ENCODE data around the gene CTNS.

CTNS gene

DNA sequence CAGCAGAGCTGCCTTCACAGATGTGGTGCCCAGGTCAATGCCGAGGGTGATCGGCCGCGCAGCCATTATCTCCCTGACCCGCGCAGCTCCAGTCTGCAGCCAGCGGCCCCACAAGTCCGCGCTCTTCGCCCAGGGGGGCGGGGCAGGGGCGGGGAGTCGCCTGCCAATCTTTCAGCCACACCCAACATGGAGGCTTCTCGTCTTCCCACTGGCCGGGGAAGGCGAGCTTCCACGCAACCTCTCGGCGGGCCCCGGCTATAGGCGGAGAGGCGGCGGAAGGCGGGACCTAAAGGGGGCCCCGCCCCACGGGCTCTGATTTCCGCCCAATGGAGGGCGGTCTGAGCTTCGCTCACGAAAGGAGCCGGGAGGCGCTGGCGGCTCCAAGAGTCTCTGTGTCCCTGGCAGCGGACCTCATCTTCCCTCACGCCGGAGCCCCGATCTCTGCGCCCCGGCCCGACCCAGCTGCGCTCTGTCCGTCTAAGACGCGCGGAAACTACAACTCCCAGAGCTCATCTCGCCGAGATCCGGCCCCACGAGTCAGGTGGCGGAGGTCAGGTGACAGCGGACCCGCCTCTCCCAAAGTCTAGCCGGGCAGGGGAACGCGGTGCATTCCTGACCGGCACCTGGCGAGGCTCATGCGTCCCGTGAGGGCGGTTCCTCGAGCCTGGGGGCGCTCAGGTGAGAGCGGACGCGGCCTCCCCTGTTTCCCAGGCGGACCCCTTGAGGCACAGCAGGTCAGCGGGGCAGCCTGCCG is at the start of gene CTNS, which contains the start of gene SHPK:
Gene CTNS (plus strand): TSS at position 607 of the 754 bp plus-strand sequence. CDS start 3,447 bp downstream, outside the sequence.
Gene SHPK (minus strand): TSS at position 97 of the 754 bp plus-strand sequence. CDS start 31 bp downstream, at position 66.
- no peak for TF ChIP-seq Cebpa-rat (IDR thresholded peaks at IDR 0.05)
- Histone ChIP-seq H3K9ac (peak within 1 kb of the TSS; percentile 98), H3K27me3 (no peaks in the 10 kb centered on the region), H3K4me2 (peak within 1 kb of the TSS; percentile 96), H3K4me1 (peaks cover 72% of the 10 kb centered on the region), H3K9me3 (no peaks in the 10 kb centered on the region), H3K36me3 (peaks cover 18% of the 10 kb centered on the region), H3K4me3 (peak within 1 kb of the TSS; percentile 87), H4K20me1 (0 out of 2 replicates have a peak, but pooled peaks cover 7% of the 10 kb centered on the region), H3K27ac (peak within 1 kb of the TSS; percentile 99)

DNA sequence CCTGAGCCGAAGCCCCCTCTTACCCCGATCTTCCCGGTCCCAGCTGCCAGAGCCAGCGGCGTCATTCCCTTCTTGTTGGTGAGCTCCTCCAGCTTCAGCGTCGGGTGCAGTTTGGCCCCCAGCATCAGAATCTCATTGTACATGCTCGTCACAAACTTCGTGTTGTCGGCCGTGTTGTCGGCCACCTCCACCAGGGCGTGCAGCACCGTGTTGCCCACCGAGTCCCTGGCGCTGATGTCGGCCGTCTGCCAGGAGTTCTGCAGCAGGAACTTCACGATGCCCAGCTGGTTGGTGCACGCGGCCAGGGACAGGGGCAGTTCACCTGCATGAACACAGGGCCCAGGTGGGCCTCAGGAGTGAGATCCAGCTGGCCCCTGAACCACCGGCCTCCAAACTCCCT is 46.8 kb upstream of the CTNS start:
- Histone ChIP-seq H3K27me3 (no peaks in the 10 kb centered on the region), H3K36me3 (peaks cover 45% of the 10 kb centered on the region), H3K4me1 (peaks cover 48% of the 10 kb centered on the region), H4K20me1 (no peaks in the 10 kb centered on the region), H3K4me3 (no peak overlapping the region), H3K9ac (no peak overlapping the region), H3K4me2 (peak overlapping the region; percentile 80), H3K27ac (peak overlapping the region; percentile 67), H3K9me3 (no peaks in the 10 kb centered on the region)
- TF ChIP-seq Cebpa-rat (IDR thresholded peaks at IDR 0.05) = no peak

- Histone ChIP-seq H3K27ac (peak overlapping the region; percentile 67), H3K4me3 (no peak overlapping the region), H3K4me2 (peak overlapping the region; percentile 80), H3K27me3 (no peaks in the 10 kb centered on the region), H3K9me3 (no peaks in the 10 kb centered on the region), H3K4me1 (peaks cover 48% of the 10 kb centered on the region), H3K36me3 (peaks cover 42% of the 10 kb centered on the region), H3K9ac (0 out of 2 replicates have a peak overlapping the region, but pooled peaks have one; percentile 1), H4K20me1 (no peaks in the 10 kb centered on the region)
- TF ChIP-seq Cebpa-rat (IDR thresholded peaks at IDR 0.05) = no peak
Observed at GRCh38 chr17:3590231-3590630, 46.3 kb upstream of the CTNS start.

DNA sequence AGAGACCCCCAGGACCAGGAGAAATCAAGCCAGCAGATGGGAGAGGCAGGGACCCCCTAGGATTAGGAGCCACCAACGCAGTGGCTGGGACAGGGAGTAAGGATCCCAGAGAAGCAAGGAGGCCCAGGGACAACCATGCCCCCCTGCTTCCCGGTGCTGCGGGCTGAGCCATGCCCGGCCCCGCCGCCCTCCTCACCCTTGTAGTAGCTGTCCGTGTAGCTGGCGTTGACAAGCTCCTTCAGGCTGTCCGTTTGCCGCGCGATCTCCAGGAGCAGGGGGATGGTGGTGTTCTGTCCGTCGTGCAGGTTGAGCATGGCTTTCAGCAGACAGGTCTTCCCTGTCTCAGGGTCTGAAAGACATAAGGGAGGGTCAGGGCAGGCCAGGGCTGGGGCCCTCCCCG is 45.8 kb upstream of the CTNS start:
- no peak for TF ChIP-seq Cebpa-rat (IDR thresholded peaks at IDR 0.05)
- H3K4me3 ChIP-seq = no peak overlapping the region
- peaks cover 40% of the 10 kb centered on the region for H3K36me3 ChIP-seq
- no peaks in the 10 kb centered on the region for H3K9me3 ChIP-seq
- peak overlapping the region; percentile 67 for H3K27ac ChIP-seq
- H4K20me1 ChIP-seq = no peaks in the 10 kb centered on the region
- H3K9ac ChIP-seq = 0 out of 2 replicates have a peak overlapping the region, but pooled peaks have one; percentile 1
- H3K4me2 ChIP-seq = peak overlapping the region; percentile 80
- peaks cover 43% of the 10 kb centered on the region for H3K4me1 ChIP-seq
- no peaks in the 10 kb centered on the region for H3K27me3 ChIP-seq

DNA sequence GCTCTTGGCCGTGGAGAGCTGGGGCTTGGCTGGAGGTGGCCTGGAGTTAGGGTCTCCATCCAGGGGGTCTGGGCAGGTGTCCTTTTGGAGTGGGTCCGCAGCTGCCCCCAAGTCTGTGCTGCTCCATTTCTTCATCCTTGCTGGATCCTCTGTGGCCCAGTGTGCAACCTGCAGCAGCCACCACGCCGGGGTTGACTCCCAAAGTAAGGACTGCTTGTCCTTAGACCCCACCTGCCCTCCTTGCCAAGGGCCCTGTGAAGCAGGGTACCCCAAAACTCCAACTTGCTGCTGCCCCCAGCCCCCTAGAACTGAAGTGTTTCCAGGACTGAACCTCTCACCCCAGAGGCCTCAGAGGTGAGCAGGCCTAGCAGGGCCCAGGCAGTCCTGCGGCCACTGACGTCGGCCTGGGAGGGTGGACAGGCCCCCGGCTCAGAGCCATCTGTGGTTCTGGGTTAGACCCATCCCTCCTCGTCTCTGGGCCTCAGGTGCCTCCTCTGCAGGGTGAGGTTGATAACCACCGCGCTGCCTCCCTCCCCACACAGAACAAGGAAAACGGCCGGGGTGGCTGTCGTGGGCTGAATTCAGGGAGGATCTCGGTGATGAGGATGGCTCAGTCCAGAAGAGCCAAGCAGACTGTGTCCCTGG is 44.2 kb upstream of the CTNS start:
- no peaks in the 10 kb centered on the region for H4K20me1 ChIP-seq
- no peaks in the 10 kb centered on the region for H3K27me3 ChIP-seq
- peaks cover 37% of the 10 kb centered on the region for H3K4me1 ChIP-seq
- H3K9ac ChIP-seq = no peak overlapping the region
- TF ChIP-seq Cebpa-rat (IDR thresholded peaks at IDR 0.05) = no peak
- H3K4me2 ChIP-seq = no peak overlapping the region
- H3K27ac ChIP-seq = peak overlapping the region; percentile 38
- no peak overlapping the region for H3K4me3 ChIP-seq
- H3K36me3 ChIP-seq = peaks cover 33% of the 10 kb centered on the region
- H3K9me3 ChIP-seq = no peaks in the 10 kb centered on the region

GRCh38 chr17:3593384-3593783 is 43.2 kb upstream of the CTNS start:
- Histone ChIP-seq H3K9ac (no peak overlapping the region), H3K9me3 (no peaks in the 10 kb centered on the region)
- TF ChIP-seq Cebpa-rat (IDR thresholded peaks at IDR 0.05) = no peak

GRCh38 chr17:3594051-3594800 is 42.3 kb upstream of the CTNS start:
- Histone ChIP-seq H3K27ac (peak overlapping the region; percentile 18; the same call in 1 of the 2 replicates), H3K36me3 (peaks cover 19% of the 10 kb centered on the region; the same call in 1 of the 2 replicates), H3K4me1 (peaks cover 24% of the 10 kb centered on the region), H3K27me3 (no peaks in the 10 kb centered on the region), H3K9ac (no peak overlapping the region), H4K20me1 (no peaks in the 10 kb centered on the region), H3K4me2 (no peak overlapping the region), H3K4me3 (no peak overlapping the region), H3K9me3 (no peaks in the 10 kb centered on the region)
- no peak for TF ChIP-seq Cebpa-rat (IDR thresholded peaks at IDR 0.05)

More at GRCh38 chr17:3593384-3593783, 43.2 kb upstream of the CTNS start:
- Histone ChIP-seq H3K4me1 (peaks cover 31% of the 10 kb centered on the region), H3K27me3 (no peaks in the 10 kb centered on the region), H4K20me1 (no peaks in the 10 kb centered on the region), H3K4me3 (no peak overlapping the region), H3K4me2 (no peak overlapping the region), H3K36me3 (peaks cover 22% of the 10 kb centered on the region; the same call in 1 of the 2 replicates), H3K27ac (no peak overlapping the region)

DNA sequence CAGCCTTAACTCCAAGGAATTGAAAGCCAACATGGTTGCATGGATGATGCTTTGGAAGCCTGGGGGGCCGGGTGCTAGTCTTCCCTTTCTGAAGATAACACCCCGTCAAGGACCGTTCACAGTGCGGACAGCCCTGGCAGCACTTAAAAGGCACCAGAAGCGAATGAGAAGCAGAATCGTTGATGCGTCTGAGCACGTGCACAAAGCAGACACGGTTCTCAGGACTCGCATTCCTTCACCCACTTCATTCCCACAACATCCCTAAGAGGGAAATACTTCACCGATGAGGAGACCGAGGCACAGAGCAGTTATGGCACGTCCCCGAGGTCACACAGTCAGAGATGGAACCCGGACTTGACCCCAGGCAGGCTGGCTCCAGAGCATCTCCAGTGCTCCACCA is 41.6 kb upstream of the CTNS start:
- Histone ChIP-seq H3K36me3 (peaks cover 11% of the 10 kb centered on the region; the same call in 1 of the 2 replicates), H3K9me3 (no peaks in the 10 kb centered on the region), H3K27me3 (no peaks in the 10 kb centered on the region), H3K4me3 (no peak overlapping the region), H3K9ac (no peak overlapping the region), H4K20me1 (no peaks in the 10 kb centered on the region), H3K4me1 (peaks cover 17% of the 10 kb centered on the region), H3K4me2 (no peak overlapping the region), H3K27ac (no peak overlapping the region; the same call in 1 of the 2 replicates)
- TF ChIP-seq Cebpa-rat (IDR thresholded peaks at IDR 0.05) = no peak

DNA sequence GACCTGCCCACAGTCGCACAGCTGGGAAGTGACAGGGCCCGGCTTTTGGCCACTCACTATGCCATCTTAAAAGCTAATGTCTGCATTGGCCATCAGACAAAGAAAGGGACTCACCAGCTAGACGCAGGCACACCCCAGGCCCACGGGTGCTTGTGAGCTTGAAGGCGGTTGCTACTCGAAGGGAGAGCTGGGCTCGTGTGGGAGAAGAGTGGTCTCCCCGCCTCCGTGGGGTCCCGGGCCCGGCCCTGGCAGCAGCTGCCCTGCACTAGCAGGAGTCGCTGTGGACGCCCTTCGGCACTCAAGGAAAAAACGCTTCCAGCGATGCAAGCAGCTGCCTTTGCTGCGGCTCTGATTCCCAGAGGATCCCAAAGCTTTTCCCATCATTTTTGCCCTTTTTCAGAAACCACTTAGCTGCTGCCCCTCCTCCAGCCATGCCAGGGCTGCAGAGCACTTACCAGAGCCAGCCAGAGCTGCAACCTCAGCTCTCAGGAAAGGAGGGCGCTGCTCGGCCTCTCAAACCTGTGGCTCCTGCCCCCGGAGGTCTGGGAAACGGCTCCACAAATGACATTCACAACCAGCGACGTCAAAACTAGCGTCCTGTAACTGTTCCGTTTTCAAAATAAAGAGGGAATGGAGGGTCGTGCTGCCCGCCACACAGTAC is 39.6 kb upstream of the CTNS start:
- Histone ChIP-seq H3K27me3 (no peaks in the 10 kb centered on the region), H3K9me3 (no peaks in the 10 kb centered on the region), H3K4me1 (no peaks in the 10 kb centered on the region; the same call in 1 of the 2 replicates), H3K4me3 (no peak overlapping the region), H3K27ac (no peak overlapping the region), H3K36me3 (peaks cover 14% of the 10 kb centered on the region; the same call in 1 of the 2 replicates), H4K20me1 (no peaks in the 10 kb centered on the region), H3K9ac (no peak overlapping the region), H3K4me2 (no peak overlapping the region)
- TF ChIP-seq Cebpa-rat (IDR thresholded peaks at IDR 0.05) = no peak
